Neural cell (in vitro differentiated cells): ENCODE results near the gene OR13G1.

ENCODE experiments used
- EP300 ChIP-seq: fragments of 450-650 bp; conservative IDR thresholded peaks from 2 replicates; pipeline ENCODE4 v1.6.1; 2014; ENCODE audit warnings: antibody characterized with exemption, mild to moderate bottlenecking, moderate library complexity; ENCODE audit not compliant: poor library complexity, severe bottlenecking
- EZH2 ChIP-seq: fragments of 200-600, 300-800 bp; shearing (Covaris generic), sonication (generic); IDR thresholded peaks from 2 replicates; pipeline ENCODE4 v1.6.1; 2014; ENCODE audit warnings: antibody characterized with exemption, low read length, borderline replicate concordance, mild to moderate bottlenecking; ENCODE audit not compliant: insufficient read depth, poor library complexity, severe bottlenecking
- MXI1 ChIP-seq: fragments of 450-650 bp; conservative IDR thresholded peaks from 2 replicates; pipeline ENCODE4 v1.6.1; 2014; ENCODE audit warnings: antibody characterized with exemption, mild to moderate bottlenecking; ENCODE audit not compliant: poor library complexity, severe bottlenecking
- POLR2AphosphoS5 ChIP-seq: IDR thresholded peaks from 2 replicates; pipeline ENCODE4 v1.6.1; 2012
- RAD21 ChIP-seq: fragments of 450-650 bp; conservative IDR thresholded peaks from 2 replicates; pipeline ENCODE4 v1.6.1; 2014; ENCODE audit warnings: antibody characterized with exemption, mild to moderate bottlenecking, moderate library complexity
- SMC3 ChIP-seq: fragments of 450-650 bp; conservative IDR thresholded peaks from 2 replicates; pipeline ENCODE4 v1.6.1; 2014; ENCODE audit warnings: antibody characterized with exemption, mild to moderate bottlenecking, moderate library complexity; ENCODE audit not compliant: poor library complexity
- TAF1 ChIP-seq: IDR thresholded peaks from 2 replicates; pipeline ENCODE4 v1.6.1; 2012; ENCODE audit warnings: low read depth
- TF ChIP-seq, protein P1 (sequence below): fragments of 450-650 bp; IDR thresholded peaks from 2 replicates; pipeline ENCODE4 v1.5.1; 2014; ENCODE audit warnings: antibody characterized with exemption, mild to moderate bottlenecking, moderate library complexity; ENCODE audit not compliant: poor library complexity, severe bottlenecking
- TF ChIP-seq, protein P2 (sequence below): IDR thresholded peaks from 2 replicates; pipeline ENCODE4 v1.6.1; 2012; ENCODE audit warnings: borderline replicate concordance

DNA sequence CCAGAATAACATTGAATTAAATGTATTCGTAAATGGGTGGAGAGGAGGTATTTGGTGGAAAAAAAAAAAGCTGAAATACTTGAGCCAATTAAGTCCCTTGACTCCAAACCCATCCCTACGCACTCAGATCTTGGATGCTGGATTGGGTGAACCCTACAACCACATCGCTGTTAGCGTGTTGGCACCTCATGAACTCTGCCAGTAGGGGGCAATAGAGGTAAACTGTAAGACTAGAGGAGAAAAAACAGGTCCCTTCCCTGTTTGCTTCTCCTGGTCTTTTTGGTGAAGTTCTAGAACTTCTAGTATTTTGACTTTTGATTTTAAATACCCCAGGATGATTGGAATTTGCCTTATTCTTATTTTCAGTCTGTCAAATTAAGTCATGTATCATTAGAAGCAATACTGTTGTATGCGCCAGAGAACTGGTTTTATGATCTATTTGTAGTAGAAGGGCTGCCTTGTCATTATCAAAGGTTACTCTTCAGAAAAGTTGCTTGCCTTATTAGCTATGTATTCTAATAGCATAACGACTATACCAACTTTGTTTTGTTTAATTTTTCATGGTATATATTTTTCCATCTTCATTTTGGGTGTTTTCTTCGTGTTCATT, 1.9 kb upstream of the OR13G1 start:
- TF ChIP-seq EZH2: no peak
- TF ChIP-seq, protein P1, sequence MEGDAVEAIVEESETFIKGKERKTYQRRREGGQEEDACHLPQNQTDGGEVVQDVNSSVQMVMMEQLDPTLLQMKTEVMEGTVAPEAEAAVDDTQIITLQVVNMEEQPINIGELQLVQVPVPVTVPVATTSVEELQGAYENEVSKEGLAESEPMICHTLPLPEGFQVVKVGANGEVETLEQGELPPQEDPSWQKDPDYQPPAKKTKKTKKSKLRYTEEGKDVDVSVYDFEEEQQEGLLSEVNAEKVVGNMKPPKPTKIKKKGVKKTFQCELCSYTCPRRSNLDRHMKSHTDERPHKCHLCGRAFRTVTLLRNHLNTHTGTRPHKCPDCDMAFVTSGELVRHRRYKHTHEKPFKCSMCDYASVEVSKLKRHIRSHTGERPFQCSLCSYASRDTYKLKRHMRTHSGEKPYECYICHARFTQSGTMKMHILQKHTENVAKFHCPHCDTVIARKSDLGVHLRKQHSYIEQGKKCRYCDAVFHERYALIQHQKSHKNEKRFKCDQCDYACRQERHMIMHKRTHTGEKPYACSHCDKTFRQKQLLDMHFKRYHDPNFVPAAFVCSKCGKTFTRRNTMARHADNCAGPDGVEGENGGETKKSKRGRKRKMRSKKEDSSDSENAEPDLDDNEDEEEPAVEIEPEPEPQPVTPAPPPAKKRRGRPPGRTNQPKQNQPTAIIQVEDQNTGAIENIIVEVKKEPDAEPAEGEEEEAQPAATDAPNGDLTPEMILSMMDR: peak; percentile 35
- no peak for TF ChIP-seq TAF1
- TF ChIP-seq, protein P2, sequence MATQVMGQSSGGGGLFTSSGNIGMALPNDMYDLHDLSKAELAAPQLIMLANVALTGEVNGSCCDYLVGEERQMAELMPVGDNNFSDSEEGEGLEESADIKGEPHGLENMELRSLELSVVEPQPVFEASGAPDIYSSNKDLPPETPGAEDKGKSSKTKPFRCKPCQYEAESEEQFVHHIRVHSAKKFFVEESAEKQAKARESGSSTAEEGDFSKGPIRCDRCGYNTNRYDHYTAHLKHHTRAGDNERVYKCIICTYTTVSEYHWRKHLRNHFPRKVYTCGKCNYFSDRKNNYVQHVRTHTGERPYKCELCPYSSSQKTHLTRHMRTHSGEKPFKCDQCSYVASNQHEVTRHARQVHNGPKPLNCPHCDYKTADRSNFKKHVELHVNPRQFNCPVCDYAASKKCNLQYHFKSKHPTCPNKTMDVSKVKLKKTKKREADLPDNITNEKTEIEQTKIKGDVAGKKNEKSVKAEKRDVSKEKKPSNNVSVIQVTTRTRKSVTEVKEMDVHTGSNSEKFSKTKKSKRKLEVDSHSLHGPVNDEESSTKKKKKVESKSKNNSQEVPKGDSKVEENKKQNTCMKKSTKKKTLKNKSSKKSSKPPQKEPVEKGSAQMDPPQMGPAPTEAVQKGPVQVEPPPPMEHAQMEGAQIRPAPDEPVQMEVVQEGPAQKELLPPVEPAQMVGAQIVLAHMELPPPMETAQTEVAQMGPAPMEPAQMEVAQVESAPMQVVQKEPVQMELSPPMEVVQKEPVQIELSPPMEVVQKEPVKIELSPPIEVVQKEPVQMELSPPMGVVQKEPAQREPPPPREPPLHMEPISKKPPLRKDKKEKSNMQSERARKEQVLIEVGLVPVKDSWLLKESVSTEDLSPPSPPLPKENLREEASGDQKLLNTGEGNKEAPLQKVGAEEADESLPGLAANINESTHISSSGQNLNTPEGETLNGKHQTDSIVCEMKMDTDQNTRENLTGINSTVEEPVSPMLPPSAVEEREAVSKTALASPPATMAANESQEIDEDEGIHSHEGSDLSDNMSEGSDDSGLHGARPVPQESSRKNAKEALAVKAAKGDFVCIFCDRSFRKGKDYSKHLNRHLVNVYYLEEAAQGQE: no peak
- TF ChIP-seq SMC3: no peak
- no peak for TF ChIP-seq POLR2AphosphoS5
- no peak for TF ChIP-seq RAD21
- TF ChIP-seq EP300: no peak
- TF ChIP-seq MXI1: no peak
